Stimulated activated effector memory CD8-positive, alpha-beta T cell treated with anti-CD3 and anti-CD28 coated beads, Interleukin-12 subunit alpha, Interleukin-12 subunit beta, amount 100 ng/mL, for 72 hours (primary cell): Measurements from ENCODE around the gene UBE2QL1.
"Not testable (repeated sequence)": the region's sequence is repeated elsewhere in the genome, so short reads cannot be mapped to it uniquely, and the experiment has no call there.

Experiments used
- ATAC-seq: fragments of 150-1000 bp; cut with Tn5 transposase; 2 replicates; pipeline ENCODE4 v1.10.0; 2021
- DNase-seq, 2 donors: peaks; one replicate each; pipeline ENCODE4 v3.0.0; 2021 to 2022; ENCODE audit warnings: low spot score in 2 of 2
- H3K27ac Mint-ChIP-seq: one replicate; pipeline ENCODE4 v1.8.0; 2022; ENCODE audit warnings: mild to moderate bottlenecking, mixed read lengths
- H3K36me3 Mint-ChIP-seq: one replicate; pipeline ENCODE4 v1.8.0; 2022; ENCODE audit warnings: mild to moderate bottlenecking, mixed read lengths
- H3K4me1 Mint-ChIP-seq: one replicate; pipeline ENCODE4 v1.8.0; 2022; ENCODE audit warnings: mixed read lengths
- H3K4me3 Mint-ChIP-seq: one replicate; pipeline ENCODE4 v1.8.0; 2022; ENCODE audit warnings: mild to moderate bottlenecking, mixed read lengths
- H3K9me3 Mint-ChIP-seq: one replicate; pipeline ENCODE4 v1.8.0; 2022; ENCODE audit warnings: mixed read lengths

Gene UBE2QL1

GRCh38 chr5:6505783-6506557 lies 57.3 kb downstream of the UBE2QL1 start:
- Mint-ChIP-seq H3K27ac (no peak overlapping the region), H3K4me1 (no peaks in the 10 kb centered on the region), H3K9me3 (no peaks in the 10 kb centered on the region), H3K36me3 (peaks cover 6% of the 10 kb centered on the region), H3K4me3 (no peak overlapping the region)
- ATAC-seq (no peak), DNase-seq (no peak)

GRCh38 chr5:6506611-6507010 lies 58.0 kb downstream of the UBE2QL1 start:
- Mint-ChIP-seq H3K9me3 (no peaks in the 10 kb centered on the region), H3K27ac (no peak overlapping the region), H3K36me3 (peaks cover 6% of the 10 kb centered on the region), H3K4me3 (no peak overlapping the region), H3K4me1 (no peaks in the 10 kb centered on the region)
- DNase-seq (no peak), ATAC-seq (no peak)

- Mint-ChIP-seq H3K4me3 (no peak overlapping the region), H3K36me3 (peaks cover 6% of the 10 kb centered on the region), H3K4me1 (no peaks in the 10 kb centered on the region), H3K27ac (no peak overlapping the region), H3K9me3 (no peaks in the 10 kb centered on the region)
- DNase-seq (no peak), ATAC-seq (no peak)
These were observed 60.3 kb downstream of the UBE2QL1 start for GRCh38 chr5:6508931-6509330.

- Mint-ChIP-seq H3K36me3 (peaks cover 6% of the 10 kb centered on the region), H3K27ac (no peak overlapping the region), H3K4me3 (no peak overlapping the region), H3K4me1 (no peaks in the 10 kb centered on the region), H3K9me3 (no peaks in the 10 kb centered on the region)
- no peak for DNase-seq
- ATAC-seq, result no peak
These were observed 61.5 kb downstream of the UBE2QL1 start for GRCh38 chr5:6510132-6510531.

GRCh38 chr5:6510973-6511372 lies 62.3 kb downstream of the UBE2QL1 start:
- Mint-ChIP-seq H3K4me3 (no peak overlapping the region), H3K9me3 (no peaks in the 10 kb centered on the region), H3K27ac (no peak overlapping the region), H3K36me3 (peaks cover 6% of the 10 kb centered on the region), H3K4me1 (no peaks in the 10 kb centered on the region)
- ATAC-seq, result no peak
- DNase-seq, result no peak

- H3K9me3 Mint-ChIP-seq, H3K4me3 Mint-ChIP-seq, H3K27ac Mint-ChIP-seq, H3K36me3 Mint-ChIP-seq, DNase-seq, ATAC-seq, H3K4me1 Mint-ChIP-seq: not testable (repeated sequence)
These were observed 67.2 kb downstream of the UBE2QL1 start for GRCh38 chr5:6515812-6516211.

GRCh38 chr5:6516823-6517222 lies 68.2 kb downstream of the UBE2QL1 start:
- no peak for ATAC-seq
- no peak for DNase-seq

GRCh38 chr5:6517510-6517909 lies 68.9 kb downstream of the UBE2QL1 start:
- no peaks in the 10 kb centered on the region for H3K4me1 Mint-ChIP-seq
- ATAC-seq (no peak), DNase-seq (no peak)
- no peaks in the 10 kb centered on the region for H3K9me3 Mint-ChIP-seq
- no peaks in the 10 kb centered on the region for H3K36me3 Mint-ChIP-seq
- H3K4me3 Mint-ChIP-seq, result no peak overlapping the region
- H3K27ac Mint-ChIP-seq, result no peak overlapping the region

More at GRCh38 chr5:6516823-6517222, 68.2 kb downstream of the UBE2QL1 start:
- no peak overlapping the region for H3K4me3 Mint-ChIP-seq
- no peaks in the 10 kb centered on the region for H3K9me3 Mint-ChIP-seq
- no peaks in the 10 kb centered on the region for H3K4me1 Mint-ChIP-seq
- no peaks in the 10 kb centered on the region for H3K36me3 Mint-ChIP-seq
- H3K27ac Mint-ChIP-seq, result no peak overlapping the region

- H3K4me1 Mint-ChIP-seq, result no peaks in the 10 kb centered on the region
- no peaks in the 10 kb centered on the region for H3K9me3 Mint-ChIP-seq
- no peak overlapping the region for H3K27ac Mint-ChIP-seq
- no peak overlapping the region for H3K4me3 Mint-ChIP-seq
- DNase-seq, result no peak
- no peak for ATAC-seq
- no peaks in the 10 kb centered on the region for H3K36me3 Mint-ChIP-seq
These were observed 69.8 kb downstream of the UBE2QL1 start for GRCh38 chr5:6518298-6519057.

- no peak for DNase-seq
- Mint-ChIP-seq H3K36me3 (no peaks in the 10 kb centered on the region), H3K4me3 (no peak overlapping the region), H3K4me1 (no peaks in the 10 kb centered on the region), H3K27ac (no peak overlapping the region), H3K9me3 (no peaks in the 10 kb centered on the region)
- ATAC-seq, result no peak
These were observed 71.5 kb downstream of the UBE2QL1 start for GRCh38 chr5:6520201-6520600.

GRCh38 chr5:6522331-6522730 lies 73.7 kb downstream of the UBE2QL1 start:
- Mint-ChIP-seq H3K4me1 (no peaks in the 10 kb centered on the region), H3K27ac (no peak overlapping the region), H3K4me3 (no peak overlapping the region), H3K36me3 (no peaks in the 10 kb centered on the region), H3K9me3 (no peaks in the 10 kb centered on the region)
- DNase-seq (no peak), ATAC-seq (no peak)

GRCh38 chr5:6522923-6523322 lies 74.3 kb downstream of the UBE2QL1 start:
- no peak overlapping the region for H3K27ac Mint-ChIP-seq
- H3K4me3 Mint-ChIP-seq, result no peak overlapping the region
- H3K9me3 Mint-ChIP-seq, result no peaks in the 10 kb centered on the region
- H3K4me1 Mint-ChIP-seq, result no peaks in the 10 kb centered on the region
- DNase-seq (no peak), ATAC-seq (no peak)
- no peaks in the 10 kb centered on the region for H3K36me3 Mint-ChIP-seq

- no peaks in the 10 kb centered on the region for H3K4me1 Mint-ChIP-seq
- DNase-seq, result no peak
- H3K9me3 Mint-ChIP-seq, result no peaks in the 10 kb centered on the region
- no peak for ATAC-seq
- no peaks in the 10 kb centered on the region for H3K36me3 Mint-ChIP-seq
- H3K27ac Mint-ChIP-seq, result no peak overlapping the region
- H3K4me3 Mint-ChIP-seq, result no peak overlapping the region
These were observed 76.8 kb downstream of the UBE2QL1 start for GRCh38 chr5:6525422-6525821.

- DNase-seq (no peak), ATAC-seq (no peak)
- H3K4me3 Mint-ChIP-seq, result no peak overlapping the region
- H3K27ac Mint-ChIP-seq, result no peak overlapping the region
- no peaks in the 10 kb centered on the region for H3K4me1 Mint-ChIP-seq
- H3K36me3 Mint-ChIP-seq, result no peaks in the 10 kb centered on the region
- H3K9me3 Mint-ChIP-seq, result no peaks in the 10 kb centered on the region
These were observed 77.3 kb downstream of the UBE2QL1 start for GRCh38 chr5:6525910-6526309.

GRCh38 chr5:6527749-6528455 lies 79.2 kb downstream of the UBE2QL1 start:
- H3K36me3 Mint-ChIP-seq, result no peaks in the 10 kb centered on the region
- no peak overlapping the region for H3K4me3 Mint-ChIP-seq
- H3K4me1 Mint-ChIP-seq, result no peaks in the 10 kb centered on the region
- ATAC-seq, result no peak
- no peaks in the 10 kb centered on the region for H3K9me3 Mint-ChIP-seq
- DNase-seq, result no peak
- H3K27ac Mint-ChIP-seq, result no peak overlapping the region

GRCh38 chr5:6535594-6535993 lies 86.9 kb downstream of the UBE2QL1 start:
- Mint-ChIP-seq H3K9me3 (no peaks in the 10 kb centered on the region), H3K4me1 (no peaks in the 10 kb centered on the region), H3K36me3 (no peaks in the 10 kb centered on the region), H3K4me3 (no peak overlapping the region), H3K27ac (no peak overlapping the region)
- ATAC-seq (no peak), DNase-seq (no peak)
